ENCODE results near the gene CCDC185.

CCDC185 gene

GRCh38 chr1:223437151-223437550 lies 43.9 kb downstream of the CCDC185 start:
- no peak for DNase-seq

GRCh38 chr1:223443397-223443796 lies 50.2 kb downstream of the CCDC185 start:
- no peak for DNase-seq

GRCh38 chr1:223444411-223444810 lies 51.2 kb downstream of the CCDC185 start:
- DNase-seq = no peak
